ENCODE results near the gene PLD4.

The PLD4 gene

GRCh38 chr14:104974665-104975390 lies 50.1 kb downstream of the PLD4 start:
- peaks cover 50% of the 10 kb centered on the region for H3K27me3 ChIP-seq
- H3K4me3 ChIP-seq (ENCODE audit: low read depth in 1 of 2, low read length in 1 of 2): no peak overlapping the region
- TF ChIP-seq CTCF (IDR thresholded peaks at IDR 0.05): no peak
- H3K4me1 ChIP-seq (ENCODE audit: control insufficient read depth in 1 of 2, insufficient read depth in 1 of 2, low read depth in 1 of 2, low read length in 1 of 2): peaks cover 7 to 11% of the 10 kb centered on the region in 2 experiments
- no peak overlapping the region for H3K27ac ChIP-seq
- H3K9me3 ChIP-seq: no peaks in the 10 kb centered on the region
- no peaks in the 10 kb centered on the region for H3K36me3 ChIP-seq

DNA sequence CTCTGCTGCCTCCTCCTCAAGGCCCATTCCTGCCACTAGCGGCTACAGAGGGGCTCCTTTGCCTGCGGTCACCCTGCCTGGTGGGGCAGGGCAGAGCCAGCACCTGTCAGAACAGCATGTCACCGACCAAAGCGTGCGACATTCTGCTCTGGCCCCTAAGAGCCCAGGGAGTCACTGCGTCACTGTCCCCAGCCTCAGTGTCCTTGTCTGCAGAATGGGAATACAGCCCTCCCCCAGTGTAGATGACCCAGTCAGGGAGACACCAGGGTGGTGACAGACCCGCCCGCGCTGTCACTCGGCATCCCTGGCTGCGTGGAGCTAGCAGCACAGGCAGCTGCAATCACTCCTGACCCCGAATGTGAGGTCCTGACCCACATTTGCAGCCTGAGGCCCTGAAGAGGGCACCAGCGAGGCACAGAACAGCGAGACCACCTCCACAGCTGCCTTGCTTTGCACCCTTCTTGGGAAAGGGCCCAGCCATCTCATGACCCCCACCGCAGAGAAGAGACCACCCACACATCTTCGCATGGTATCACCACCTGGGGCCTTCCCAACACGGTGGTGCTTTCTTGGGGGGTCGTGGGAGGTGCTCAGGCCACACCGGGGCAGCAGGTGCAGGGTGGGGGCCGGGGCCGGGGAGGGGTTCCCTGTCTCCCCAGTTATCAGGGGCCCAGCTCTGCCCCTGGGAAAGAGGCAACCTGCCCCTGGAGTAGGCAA lies 51.0 kb downstream of the PLD4 start:
- Histone ChIP-seq H3K4me3 (ENCODE audit: low read depth in 1 of 2, low read length in 1 of 2) (no peak overlapping the region), H3K4me1 (ENCODE audit: control insufficient read depth in 1 of 2, insufficient read depth in 1 of 2, low read depth in 1 of 2, low read length in 1 of 2) (peaks cover 7 to 11% of the 10 kb centered on the region in 2 experiments), H3K27ac (no peak overlapping the region), H3K9me3 (no peaks in the 10 kb centered on the region), H3K36me3 (no peaks in the 10 kb centered on the region), H3K27me3 (peaks cover 58% of the 10 kb centered on the region)
- no peak for TF ChIP-seq CTCF (IDR thresholded peaks at IDR 0.05)

DNA sequence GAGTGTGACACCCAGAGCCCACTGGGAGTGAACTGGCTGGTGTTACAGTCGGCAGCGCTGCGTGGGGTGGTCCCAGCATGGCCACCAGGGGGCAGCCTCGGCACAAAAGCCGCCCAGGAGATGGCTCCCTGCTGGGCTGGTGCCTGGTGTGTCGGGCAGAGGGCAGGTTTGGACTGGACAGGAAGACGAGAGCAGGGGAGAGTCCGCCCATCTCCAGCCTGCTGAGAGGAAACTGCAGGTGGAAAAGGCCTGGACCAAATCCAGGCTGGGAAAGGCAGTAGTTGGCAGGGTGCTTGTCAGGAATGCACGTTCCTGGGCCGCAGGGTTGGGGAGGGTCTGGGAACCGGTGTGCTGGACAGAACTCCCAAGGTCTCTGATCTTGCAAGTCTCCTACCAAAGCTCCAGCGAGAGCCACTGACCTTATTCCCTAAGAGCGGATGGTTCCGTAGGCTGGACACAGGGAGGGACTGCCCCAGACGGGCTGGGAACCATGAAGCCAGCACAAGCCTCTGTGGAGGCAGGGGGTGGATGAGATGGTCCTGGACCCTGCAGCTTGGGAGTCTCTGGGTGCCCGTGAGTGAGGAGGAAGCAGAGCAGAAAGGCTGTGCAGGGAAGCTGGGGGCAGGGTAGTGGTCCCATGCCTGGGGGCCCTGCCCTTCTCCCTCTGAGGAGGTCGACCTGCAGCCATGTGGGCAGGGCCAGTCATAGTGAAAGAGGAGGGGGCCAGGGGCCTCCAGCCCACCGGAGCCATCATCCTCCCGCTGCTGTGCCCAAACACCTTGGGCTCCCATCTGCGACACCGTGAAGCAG lies 51.7 kb downstream of the PLD4 start:
- Histone ChIP-seq H3K9me3 (no peaks in the 10 kb centered on the region), H3K4me3 (ENCODE audit: low read depth in 1 of 2, low read length in 1 of 2) (no peak overlapping the region), H3K27ac (no peak overlapping the region), H3K4me1 (ENCODE audit: control insufficient read depth in 1 of 2, insufficient read depth in 1 of 2, low read depth in 1 of 2, low read length in 1 of 2) (peaks cover 7 to 11% of the 10 kb centered on the region in 2 experiments), H3K36me3 (no peaks in the 10 kb centered on the region), H3K27me3 (peaks cover 65% of the 10 kb centered on the region)
- peak; percentile 91 for TF ChIP-seq CTCF (IDR thresholded peaks at IDR 0.05)

- H3K27me3 ChIP-seq: peaks cover 69% of the 10 kb centered on the region
- no peak overlapping the region for H3K27ac ChIP-seq
- H3K36me3 ChIP-seq: no peaks in the 10 kb centered on the region
- no peak overlapping the region for H3K4me3 ChIP-seq (ENCODE audit: low read depth in 1 of 2, low read length in 1 of 2)
- peaks cover 7 to 11% of the 10 kb centered on the region in 2 experiments for H3K4me1 ChIP-seq (ENCODE audit: control insufficient read depth in 1 of 2, insufficient read depth in 1 of 2, low read depth in 1 of 2, low read length in 1 of 2)
- no peak for TF ChIP-seq CTCF (IDR thresholded peaks at IDR 0.05)
- H3K9me3 ChIP-seq: no peaks in the 10 kb centered on the region
These were observed 52.5 kb downstream of the PLD4 start for GRCh38 chr14:104977008-104977680.

Data from neutrophil (primary cell).